IMR-90 (cell line): Measurements from ENCODE around the gene ANLN. TPM values are rescaled to one million over a fixed set of nuclear protein-coding genes. Genes with fewer than 3 reads are reported as not detected.

Source experiments
- ATAC-seq: fragments of 200-7000 bp; cut with Tn5 transposase; 2 replicates; pipeline ENCODE4 v1.9.1; 2020; ENCODE audit warnings: low read depth, mild to moderate bottlenecking, moderate library complexity
- BruUV-seq: library from RNA; stranded (reverse); fragments of 400-500 nt; replicated peaks from 2 replicates; lab custom pipeline; 2021; lab: Mats Ljungman, UMichigan
- CTCF ChIA-PET: fragments of 300-600 bp; formaldehyde crosslinking; extraction: SDS; loops from one replicate; lab custom pipeline; 2021; ENCODE audit warnings: antibody characterized with exemption; lab: Yijun Ruan, JAX
- POLR2A ChIA-PET: fragments of 300-600 bp; sonication (Branson Sonifier 250); formaldehyde crosslinking; loops from one replicate; lab custom pipeline; 2022; ENCODE audit warnings: antibody characterized with exemption; ENCODE audit not compliant: unreplicated experiment; lab: Charles Lee
- DNase-seq: peaks from one replicate; pipeline ENCODE4 v3.0.0; 2013
- H2AFZ ChIP-seq: replicated peaks from 2 replicates; pipeline ENCODE3; 2013; ENCODE audit warnings: low read length, mild to moderate bottlenecking; ENCODE audit not compliant: poor library complexity
- H2AK5ac ChIP-seq: 2 replicates; pipeline ENCODE4 v1.6.1; 2013; ENCODE audit warnings: low read depth, low read length, inconsistent platforms
- H2AK9ac ChIP-seq: replicated peaks from 2 replicates; pipeline ENCODE3; 2013; ENCODE audit warnings: mild to moderate bottlenecking, low read depth, low read length, moderate library complexity; ENCODE audit not compliant: poor library complexity
- H2BK120ac ChIP-seq: 2 replicates; pipeline ENCODE4 v1.6.1; 2013; ENCODE audit warnings: low read depth, low read length, inconsistent platforms
- H2BK15ac ChIP-seq: 3 replicates; pipeline ENCODE4 v1.6.1; 2013; ENCODE audit warnings: low read depth, low read length, inconsistent platforms
- H2BK20ac ChIP-seq: 2 replicates; pipeline ENCODE4 v1.6.1; 2013; ENCODE audit warnings: low read depth, mild to moderate bottlenecking, inconsistent platforms, low read length, moderate library complexity
- H2BK5ac ChIP-seq: 2 replicates; pipeline ENCODE4 v1.6.1; 2013; ENCODE audit warnings: mild to moderate bottlenecking, low read depth, low read length, inconsistent platforms; ENCODE audit not compliant: poor library complexity, severe bottlenecking
- H3K14ac ChIP-seq: replicated peaks from 2 replicates; pipeline ENCODE4 v1.6.1; 2013; ENCODE audit warnings: low read depth, low read length, inconsistent platforms
- H3K18ac ChIP-seq: 2 replicates; pipeline ENCODE4 v1.6.1; 2013; ENCODE audit warnings: low read depth, low read length, control low read depth
- H3K23ac ChIP-seq: 2 replicates; pipeline ENCODE4 v1.6.1; 2013; ENCODE audit warnings: low read depth, low read length, inconsistent platforms
- H3K27ac ChIP-seq: 2 replicates; pipeline ENCODE4 v1.5.1; 2013; ENCODE audit warnings: mild to moderate bottlenecking, control low read depth, low read length; ENCODE audit not compliant: insufficient read depth
- H3K27me3 ChIP-seq: 2 replicates; pipeline ENCODE4 v1.6.1; 2013; ENCODE audit warnings: low read length; ENCODE audit not compliant: control insufficient read depth, insufficient read depth
- H3K36me3 ChIP-seq: 2 replicates; pipeline ENCODE4 v1.6.1; 2013; ENCODE audit warnings: low read length, mixed read lengths; ENCODE audit not compliant: control insufficient read depth, insufficient read depth
- H3K4ac ChIP-seq: 2 replicates; pipeline ENCODE4 v1.6.1; 2013; ENCODE audit warnings: low read depth, low read length, inconsistent platforms
- H3K4me1 ChIP-seq: 2 replicates; pipeline ENCODE4 v1.6.1; 2013; ENCODE audit warnings: low read length, mixed read lengths; ENCODE audit not compliant: control insufficient read depth, insufficient read depth
- H3K4me2 ChIP-seq: 2 replicates; pipeline ENCODE4 v1.6.1; 2013; ENCODE audit warnings: low read depth, mild to moderate bottlenecking, control low read depth, low read length, moderate library complexity
- H3K4me3 ChIP-seq: 2 replicates; pipeline ENCODE4 v1.5.1; 2013; ENCODE audit warnings: low read depth, mild to moderate bottlenecking, control low read depth, low read length, moderate library complexity; ENCODE audit not compliant: insufficient read depth
- H3K56ac ChIP-seq: 2 replicates; pipeline ENCODE4 v1.6.1; 2013; ENCODE audit warnings: low read length, inconsistent platforms; ENCODE audit not compliant: insufficient read depth; ENCODE audit errors: extremely low read depth
- H3K79me1 ChIP-seq, 2 experiments: 2 replicates each; pipeline ENCODE4 v1.6.1; 2013; ENCODE audit warnings: low read length in 2 of 2, inconsistent platforms in 1 of 2, low read depth in 1 of 2
- H3K9ac ChIP-seq: 2 replicates; pipeline ENCODE4 v1.6.1; 2013; ENCODE audit warnings: low read depth, low read length, control low read depth
- H3K9me1 ChIP-seq: 2 replicates; pipeline ENCODE4 v1.6.1; 2013; ENCODE audit warnings: low read length, inconsistent platforms; ENCODE audit not compliant: insufficient read depth
- H3K9me3 ChIP-seq: 2 replicates; pipeline ENCODE4 v1.6.1; 2013; ENCODE audit warnings: low read length; ENCODE audit not compliant: control insufficient read depth, insufficient read depth
- H4K20me1 ChIP-seq: 2 replicates; pipeline ENCODE4 v1.6.1; 2013; ENCODE audit warnings: low read length, inconsistent platforms; ENCODE audit not compliant: insufficient read depth
- H4K5ac ChIP-seq: 2 replicates; pipeline ENCODE4 v1.6.1; 2013; ENCODE audit warnings: mild to moderate bottlenecking, low read depth, low read length, control low read depth
- H4K8ac ChIP-seq, 2 experiments: 2 replicates each; pipeline ENCODE4 v1.6.1; 2013; ENCODE audit warnings: low read depth in 2 of 2, low read length in 2 of 2, control low read depth in 1 of 2, inconsistent platforms in 1 of 2
- H4K91ac ChIP-seq: 2 replicates; pipeline ENCODE4 v1.6.1; 2013; ENCODE audit warnings: low read depth, low read length, inconsistent platforms; ENCODE audit not compliant: insufficient read depth
- BHLHE40 ChIP-seq: fragments of 150-350 bp; IDR thresholded peaks from 2 replicates; pipeline ENCODE4 v1.6.1; 2016; ENCODE audit warnings: mild to moderate bottlenecking, low read depth, low read length
- FOS ChIP-seq: fragments of 150-350 bp; IDR thresholded peaks from 2 replicates; pipeline ENCODE4 v1.6.1; 2016; ENCODE audit warnings: low read depth, low read length
- MAFK ChIP-seq: IDR thresholded peaks from 2 replicates; pipeline ENCODE4 v1.6.1; 2012; ENCODE audit warnings: low read depth, low read length, improper control_type of control experiment
- MXI1 ChIP-seq: IDR thresholded peaks from 2 replicates; pipeline ENCODE4 v1.6.1; 2012; ENCODE audit warnings: low read depth, mild to moderate bottlenecking, low read length, moderate library complexity, borderline replicate concordance
- RAD21 ChIP-seq: IDR thresholded peaks from 2 replicates; pipeline ENCODE4 v1.6.1; 2012; ENCODE audit warnings: low read length, improper control_type of control experiment
- RCOR1 ChIP-seq: IDR thresholded peaks from 2 replicates; pipeline ENCODE4 v1.6.1; 2012; ENCODE audit warnings: mild to moderate bottlenecking, low read length, improper control_type of control experiment; ENCODE audit not compliant: insufficient replicate concordance
- SMC3 ChIP-seq: fragments of 150-350 bp; IDR thresholded peaks from 2 replicates; pipeline ENCODE4 v1.6.1; 2016; ENCODE audit warnings: low read depth, mild to moderate bottlenecking, antibody characterized with exemption, low read length, moderate library complexity
- WGBS, 2 experiments: methylation state at CpG; one replicate each; pipeline versions ENCODE4 v1.1.5 to v1.1.7; 2013; ENCODE audit warnings: missing lambda C conversion rate in 2 of 2; ENCODE audit not compliant: insufficient read length in 1 of 2; ENCODE audit errors: extremely low coverage in 2 of 2; 5-methylcytosine and 5-hydroxymethylcytosine counted together
- dilution Hi-C: fragments of 300-500 bp; cut with HindIII; formaldehyde crosslinking; loops from one replicate; pipeline ENCODE4 v1.14.3; 2018; ENCODE audit warnings: low sequenced_read_pairs; ENCODE audit not compliant: unreplicated experiment
- in situ Hi-C: fragments of 300-500 bp; cut with MboI; formaldehyde crosslinking; loops from 3 replicates; pipeline ENCODE4 v1.14.3; 2019; ENCODE audit warnings: low sequenced_read_pairs, inconsistent platforms, mixed read lengths
- intact Hi-C: fragments of 100-400 bp; cut with micrococcal nuclease; formaldehyde crosslinking; loops from 2 replicates; pipeline ENCODE4 v1.10.0; 2022
- polyA plus RNA-seq, 3 experiments: library from polyadenylated mRNA; depleted of rRNA; stranded (reverse); fragments of >200 nt; gene quantifications; 2 replicates each; pipeline ENCODE4 v1.2.3, GENCODE V29; 2012; ENCODE audit warnings: low replicate concordance in 1 of 3
- total RNA-seq: library from RNA; depleted of rRNA; stranded (reverse); fragments of >200 nt; gene quantifications from 2 replicates; pipeline ENCODE4 v1.2.3, GENCODE V29; 2012
- TF ChIP-seq, protein P1 (sequence below): conservative IDR thresholded peaks from 2 replicates; pipeline ENCODE4 v1.5.1; 2012; ENCODE audit warnings: mild to moderate bottlenecking, low read depth, low read length, improper control_type of control experiment
- TF ChIP-seq, protein P2 (sequence below): fragments of 150-350 bp; IDR thresholded peaks from 2 replicates; pipeline ENCODE4 v1.6.1; 2017; ENCODE audit warnings: mild to moderate bottlenecking, antibody characterized with exemption, low read length, low read depth

ANLN gene
- total and polyA plus RNA-seq, 2 of the 4 experiments (the other 2 are of a cell fraction), result 60.5 to 276 TPM

DNA sequence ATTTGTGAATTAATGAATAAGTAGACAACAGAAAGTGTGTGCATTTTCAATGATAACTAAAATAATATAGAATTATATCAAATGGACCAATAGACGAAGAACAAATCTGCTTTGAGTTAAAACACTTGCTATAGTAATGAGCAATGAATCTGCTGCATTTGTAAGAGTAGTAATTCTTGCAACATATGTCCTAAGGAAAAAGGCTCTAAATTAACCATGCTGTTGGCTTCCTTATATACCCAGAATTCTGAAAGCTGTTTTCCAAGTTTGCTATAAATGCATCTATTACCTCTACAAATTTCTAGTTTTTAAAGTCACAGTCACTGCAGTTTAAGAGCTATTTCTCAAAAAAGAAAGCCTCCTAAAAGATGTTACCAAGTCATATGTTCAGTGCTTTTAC, 20.5 kb upstream of the ANLN start:
- WGBS, 2 experiments, result no CpG with 5 or more reads among the region's 1 CpG
- Histone ChIP-seq H4K5ac (no peak overlapping the region), H3K9me1 (no peaks in the 10 kb centered on the region), H3K36me3 (no peaks in the 10 kb centered on the region), H3K4me2 (no peak overlapping the region), H4K91ac (no peak overlapping the region), H3K18ac (no peak overlapping the region), H3K4me3 (no peak overlapping the region), H3K27ac (no peak overlapping the region), H3K4me1 (no peaks in the 10 kb centered on the region), H2BK5ac (no peak overlapping the region), H4K8ac (no peak overlapping the region), H2AFZ (no peak overlapping the region), H3K79me1 (no peaks in the 10 kb centered on the region), H2BK20ac (no peak overlapping the region), H2AK5ac (no peak overlapping the region), H3K4ac (no peak overlapping the region), H3K23ac (no peak overlapping the region), H3K27me3 (peaks cover 26% of the 10 kb centered on the region), H2AK9ac (no peak overlapping the region), H4K20me1 (no peaks in the 10 kb centered on the region), H2BK15ac (no peak overlapping the region), H3K14ac (no peak overlapping the region), H3K9me3 (no peaks in the 10 kb centered on the region), H3K56ac (no peak overlapping the region), H3K9ac (no peak overlapping the region), H2BK120ac (no peak overlapping the region)
- ATAC-seq (no peak), DNase-seq (no peak)
- no peak for TF ChIP-seq FOS
- TF ChIP-seq RAD21, result no peak
- no peak for TF ChIP-seq RCOR1
- TF ChIP-seq BHLHE40, result no peak
- TF ChIP-seq MAFK, result no peak
- TF ChIP-seq, protein P1, sequence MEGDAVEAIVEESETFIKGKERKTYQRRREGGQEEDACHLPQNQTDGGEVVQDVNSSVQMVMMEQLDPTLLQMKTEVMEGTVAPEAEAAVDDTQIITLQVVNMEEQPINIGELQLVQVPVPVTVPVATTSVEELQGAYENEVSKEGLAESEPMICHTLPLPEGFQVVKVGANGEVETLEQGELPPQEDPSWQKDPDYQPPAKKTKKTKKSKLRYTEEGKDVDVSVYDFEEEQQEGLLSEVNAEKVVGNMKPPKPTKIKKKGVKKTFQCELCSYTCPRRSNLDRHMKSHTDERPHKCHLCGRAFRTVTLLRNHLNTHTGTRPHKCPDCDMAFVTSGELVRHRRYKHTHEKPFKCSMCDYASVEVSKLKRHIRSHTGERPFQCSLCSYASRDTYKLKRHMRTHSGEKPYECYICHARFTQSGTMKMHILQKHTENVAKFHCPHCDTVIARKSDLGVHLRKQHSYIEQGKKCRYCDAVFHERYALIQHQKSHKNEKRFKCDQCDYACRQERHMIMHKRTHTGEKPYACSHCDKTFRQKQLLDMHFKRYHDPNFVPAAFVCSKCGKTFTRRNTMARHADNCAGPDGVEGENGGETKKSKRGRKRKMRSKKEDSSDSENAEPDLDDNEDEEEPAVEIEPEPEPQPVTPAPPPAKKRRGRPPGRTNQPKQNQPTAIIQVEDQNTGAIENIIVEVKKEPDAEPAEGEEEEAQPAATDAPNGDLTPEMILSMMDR, result no peak
- no peak for TF ChIP-seq MXI1
- TF ChIP-seq SMC3, result no peak
- TF ChIP-seq, protein P2, sequence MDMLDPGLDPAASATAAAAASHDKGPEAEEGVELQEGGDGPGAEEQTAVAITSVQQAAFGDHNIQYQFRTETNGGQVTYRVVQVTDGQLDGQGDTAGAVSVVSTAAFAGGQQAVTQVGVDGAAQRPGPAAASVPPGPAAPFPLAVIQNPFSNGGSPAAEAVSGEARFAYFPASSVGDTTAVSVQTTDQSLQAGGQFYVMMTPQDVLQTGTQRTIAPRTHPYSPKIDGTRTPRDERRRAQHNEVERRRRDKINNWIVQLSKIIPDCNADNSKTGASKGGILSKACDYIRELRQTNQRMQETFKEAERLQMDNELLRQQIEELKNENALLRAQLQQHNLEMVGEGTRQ, result no peak
- BruUV-seq, result no TSS peak
- intact Hi-C loops (no loop called here), dilution Hi-C loops (no loop called here), in situ Hi-C loops (no loop called here)
- ChIA-PET CTCF (no interaction called here), POLR2A (no interaction called here)
